Measurements from ENCODE around the gene TRAP1.

TRAP1 gene

DNA sequence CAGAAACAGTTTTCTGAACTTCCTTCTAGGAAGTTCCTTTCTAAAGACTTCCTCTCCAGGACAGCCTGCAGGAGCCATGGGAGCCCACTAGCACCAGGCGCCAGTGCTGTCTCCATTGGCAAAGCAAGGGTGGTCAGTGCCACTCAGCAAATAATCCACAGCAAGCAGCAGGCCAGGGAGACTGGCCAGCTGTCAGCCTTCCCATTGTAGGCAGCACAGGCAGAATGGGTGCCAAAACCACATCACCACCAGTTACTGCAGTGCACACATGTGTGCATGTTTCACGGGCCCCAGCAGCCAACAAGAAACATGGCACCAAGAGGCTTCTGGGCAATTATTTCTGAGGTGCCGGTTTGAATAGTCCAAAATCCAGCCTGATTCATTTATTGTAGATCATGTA is 36.1 kb downstream of the TRAP1 start:
- Histone ChIP-seq H3K27me3 (ENCODE audit: control insufficient read depth in 1 of 2, insufficient read depth in 2 of 2, low read length in 2 of 2) (no peaks in the 10 kb centered on the region), H3K4me3 (ENCODE audit: low read depth in 1 of 2, low read length in 2 of 2) (no peak overlapping the region), H3K9me3 (ENCODE audit: control insufficient read depth in 1 of 2, low read length in 2 of 2) (no peaks in the 10 kb centered on the region), H3K36me3 (ENCODE audit: control insufficient read depth in 1 of 2, insufficient read depth in 2 of 2, low read length in 2 of 2) (peaks cover 25 to 70% of the 10 kb centered on the region in 2 donors), H3K4me1 (ENCODE audit: control insufficient read depth in 1 of 2, insufficient read depth in 2 of 2, low read length in 2 of 2) (no peaks in the 10 kb centered on the region), H3K27ac (ENCODE audit: low read depth, low read length) (no peak overlapping the region), H3K9ac (ENCODE audit: low read depth in 1 of 2, low read length in 2 of 2) (no peak overlapping the region)

DNA sequence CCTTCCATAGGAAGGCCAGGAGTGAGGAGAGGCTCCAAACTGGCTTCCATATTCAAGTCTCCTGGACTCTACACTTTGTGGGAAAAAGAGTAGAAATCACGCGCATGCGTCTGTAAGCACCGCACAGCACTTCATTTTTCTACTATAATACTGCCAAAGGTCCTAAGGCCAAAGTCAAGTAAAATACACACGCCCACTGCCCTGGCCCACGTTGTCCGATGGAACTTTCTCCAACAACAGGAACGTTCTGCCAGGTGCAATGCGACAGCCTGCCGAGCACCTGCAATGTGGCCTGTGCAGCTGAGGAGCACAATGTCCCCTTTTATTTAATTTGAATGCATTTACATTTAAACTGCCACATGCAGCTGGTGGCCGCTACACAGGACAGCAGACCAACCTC is 39.3 kb downstream of the TRAP1 start:
- Histone ChIP-seq H3K27me3 (ENCODE audit: control insufficient read depth in 1 of 2, insufficient read depth in 2 of 2, low read length in 2 of 2) (no peaks in the 10 kb centered on the region), H3K4me1 (ENCODE audit: control insufficient read depth in 1 of 2, insufficient read depth in 2 of 2, low read length in 2 of 2) (no peaks in the 10 kb centered on the region), H3K4me3 (ENCODE audit: low read depth in 1 of 2, low read length in 2 of 2) (no peak overlapping the region), H3K9me3 (ENCODE audit: control insufficient read depth in 1 of 2, low read length in 2 of 2) (no peaks in the 10 kb centered on the region), H3K27ac (ENCODE audit: low read depth, low read length) (no peak overlapping the region), H3K36me3 (ENCODE audit: control insufficient read depth in 1 of 2, insufficient read depth in 2 of 2, low read length in 2 of 2) (peaks cover 33 to 88% of the 10 kb centered on the region in 2 donors), H3K9ac (ENCODE audit: low read depth in 1 of 2, low read length in 2 of 2) (no peak overlapping the region)

DNA sequence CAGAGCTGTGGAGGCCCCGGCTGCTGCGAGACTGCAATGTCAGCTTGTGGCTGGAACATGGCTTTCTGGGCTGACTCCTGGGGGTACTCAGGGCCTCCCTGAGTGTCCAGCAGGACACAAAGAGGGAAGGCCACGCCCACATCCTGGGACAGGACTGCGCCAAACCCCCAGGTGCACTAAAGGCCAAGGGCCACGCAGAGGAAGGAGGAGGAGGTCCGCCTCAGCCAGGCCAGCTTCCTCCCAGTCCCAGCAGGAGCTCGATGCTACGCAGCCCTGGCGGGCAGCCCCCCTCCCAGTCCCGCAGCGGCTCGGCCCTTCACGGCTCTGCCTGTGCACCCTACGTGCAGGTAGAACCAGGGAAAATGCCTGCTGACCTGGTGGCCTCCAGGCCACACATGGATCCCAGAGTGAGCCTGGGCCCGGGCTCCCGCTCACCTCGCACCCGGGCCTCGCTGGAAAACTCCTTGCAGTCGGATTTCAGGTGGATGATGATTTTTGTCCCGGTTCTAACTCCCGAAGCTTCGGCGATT is 41.7 kb downstream of the TRAP1 start:
- Histone ChIP-seq H3K27me3 (ENCODE audit: control insufficient read depth in 1 of 2, insufficient read depth in 2 of 2, low read length in 2 of 2) (no peaks in the 10 kb centered on the region), H3K36me3 (ENCODE audit: control insufficient read depth in 1 of 2, insufficient read depth in 2 of 2, low read length in 2 of 2) (peaks cover 36 to 82% of the 10 kb centered on the region in 2 donors), H3K9me3 (ENCODE audit: control insufficient read depth in 1 of 2, low read length in 2 of 2) (no peaks in the 10 kb centered on the region), H3K27ac (ENCODE audit: low read depth, low read length) (no peak overlapping the region), H3K9ac (ENCODE audit: low read depth in 1 of 2, low read length in 2 of 2) (no peak overlapping the region), H3K4me1 (ENCODE audit: control insufficient read depth in 1 of 2, insufficient read depth in 2 of 2, low read length in 2 of 2) (no peaks in the 10 kb centered on the region), H3K4me3 (ENCODE audit: low read depth in 1 of 2, low read length in 2 of 2) (no peak overlapping the region)

DNA sequence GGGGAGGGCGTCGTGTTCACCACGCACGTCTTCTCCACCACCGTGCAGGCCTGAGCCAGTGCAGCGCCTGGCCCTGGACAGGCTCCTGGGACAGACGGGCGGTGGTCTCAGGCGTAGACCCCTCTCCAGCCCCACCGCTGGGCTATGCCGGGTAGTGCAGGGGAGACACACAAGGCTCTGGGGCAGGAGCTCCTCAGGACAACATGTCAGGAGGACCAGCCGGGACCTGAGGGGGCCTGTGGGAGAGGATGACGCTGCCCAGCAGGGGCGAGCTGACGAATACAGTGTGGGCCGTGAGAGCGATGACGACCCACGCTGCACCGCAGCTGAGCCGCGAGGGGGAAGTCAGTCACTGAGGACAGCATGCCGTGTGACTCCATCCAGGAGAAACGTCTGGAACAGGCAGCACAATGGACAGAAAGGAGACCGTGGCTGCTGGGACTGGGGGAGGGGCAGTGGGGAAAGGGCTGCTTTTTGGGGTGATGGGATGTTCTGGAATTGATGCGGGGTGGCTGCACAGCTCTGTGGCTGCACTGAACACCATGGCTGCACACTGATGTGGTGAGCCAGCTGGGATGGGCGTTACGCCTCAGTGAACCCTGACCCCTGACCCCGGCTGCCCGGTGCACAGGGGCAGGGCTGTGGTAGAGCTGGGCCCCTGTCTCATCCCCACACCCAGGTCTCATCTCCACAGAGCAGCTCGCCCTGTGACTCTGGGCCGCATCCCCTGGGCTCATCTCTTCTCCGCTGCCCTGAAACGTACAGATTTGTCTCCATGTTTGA is 42.6 kb downstream of the TRAP1 start:
- Histone ChIP-seq H3K27me3 (ENCODE audit: control insufficient read depth in 1 of 2, insufficient read depth in 2 of 2, low read length in 2 of 2) (no peaks in the 10 kb centered on the region), H3K9me3 (ENCODE audit: control insufficient read depth in 1 of 2, low read length in 2 of 2) (no peaks in the 10 kb centered on the region), H3K36me3 (ENCODE audit: control insufficient read depth in 1 of 2, insufficient read depth in 2 of 2, low read length in 2 of 2) (peaks cover 36 to 75% of the 10 kb centered on the region in 2 donors), H3K4me1 (ENCODE audit: control insufficient read depth in 1 of 2, insufficient read depth in 2 of 2, low read length in 2 of 2) (no peaks in the 10 kb centered on the region), H3K4me3 (ENCODE audit: low read depth in 1 of 2, low read length in 2 of 2) (no peak overlapping the region), H3K9ac (ENCODE audit: low read depth in 1 of 2, low read length in 2 of 2) (no peak overlapping the region), H3K27ac (ENCODE audit: low read depth, low read length) (no peak overlapping the region)

DNA sequence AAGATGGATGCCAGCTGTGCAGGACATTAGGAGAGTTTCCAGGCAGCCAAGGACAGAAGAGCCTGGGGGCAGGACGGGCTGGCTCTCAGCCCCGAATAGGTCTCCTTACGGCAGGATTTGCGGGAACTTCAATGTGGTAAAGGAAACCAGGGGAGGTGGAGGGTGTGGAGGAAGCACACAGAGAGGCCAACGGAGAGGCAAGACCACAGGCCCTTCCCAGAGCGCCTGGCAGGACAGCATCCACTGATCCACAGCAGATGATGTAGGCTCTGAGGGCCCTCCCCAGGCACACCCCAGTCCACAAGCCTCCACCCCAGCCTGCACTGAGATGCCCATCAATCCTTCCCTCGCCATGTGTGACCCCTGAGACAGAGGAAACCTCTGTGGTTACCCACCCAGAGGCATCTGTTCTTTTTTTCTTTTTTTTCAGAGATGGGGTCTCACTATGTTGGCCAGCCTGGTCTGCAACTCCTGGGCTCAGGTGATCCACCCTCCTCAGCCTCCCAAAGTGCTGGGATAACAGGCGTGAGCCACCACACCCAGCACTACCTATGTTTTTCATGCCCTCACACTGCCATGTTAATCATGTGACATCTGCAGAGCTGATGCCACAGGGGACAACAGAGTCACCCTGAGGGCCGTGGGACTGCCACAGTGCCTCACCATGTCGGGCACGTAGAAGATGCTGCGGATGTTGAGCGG is 43.5 kb downstream of the TRAP1 start:
- no peak overlapping the region for H3K4me3 ChIP-seq (ENCODE audit: low read depth in 1 of 2, low read length in 2 of 2)
- H3K36me3 ChIP-seq (ENCODE audit: control insufficient read depth in 1 of 2, insufficient read depth in 2 of 2, low read length in 2 of 2), result peaks cover 34 to 71% of the 10 kb centered on the region in 2 donors

DNA sequence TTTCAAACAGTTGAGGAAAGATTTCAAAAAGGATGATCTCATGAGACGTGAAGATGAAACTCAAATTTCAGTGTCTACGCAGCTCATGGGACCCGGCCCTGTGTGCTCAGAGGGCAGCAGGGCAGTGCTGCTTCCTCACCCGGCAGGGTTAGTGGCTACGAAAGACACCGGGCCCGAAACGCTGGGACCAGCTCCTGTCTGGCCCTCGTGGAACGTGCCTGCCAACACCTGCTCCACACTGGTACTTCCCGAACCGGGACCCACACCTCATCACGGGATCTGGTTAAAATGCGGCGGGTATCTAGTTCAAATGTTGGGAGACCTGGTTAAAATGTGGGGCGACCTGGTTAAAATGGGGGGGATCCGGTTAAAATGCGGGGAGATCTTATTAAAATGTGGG is 44.1 kb downstream of the TRAP1 start:
- Histone ChIP-seq H3K9me3 (ENCODE audit: control insufficient read depth in 1 of 2, low read length in 2 of 2) (no peaks in the 10 kb centered on the region), H3K27ac (ENCODE audit: low read depth, low read length) (no peak overlapping the region), H3K4me1 (ENCODE audit: control insufficient read depth in 1 of 2, insufficient read depth in 2 of 2, low read length in 2 of 2) (no peaks in the 10 kb centered on the region), H3K36me3 (ENCODE audit: control insufficient read depth in 1 of 2, insufficient read depth in 2 of 2, low read length in 2 of 2) (peaks cover 41 to 71% of the 10 kb centered on the region in 2 donors), H3K4me3 (ENCODE audit: low read depth in 1 of 2, low read length in 2 of 2) (no peak overlapping the region), H3K27me3 (ENCODE audit: control insufficient read depth in 1 of 2, insufficient read depth in 2 of 2, low read length in 2 of 2) (no peaks in the 10 kb centered on the region), H3K9ac (ENCODE audit: low read depth in 1 of 2, low read length in 2 of 2) (no peak overlapping the region)

More for the DNA sequence above, 43.5 kb downstream of the TRAP1 start:
- H3K27me3 ChIP-seq (ENCODE audit: control insufficient read depth in 1 of 2, insufficient read depth in 2 of 2, low read length in 2 of 2), result no peaks in the 10 kb centered on the region
- H3K27ac ChIP-seq (ENCODE audit: low read depth, low read length), result no peak overlapping the region
- no peak overlapping the region for H3K9ac ChIP-seq (ENCODE audit: low read depth in 1 of 2, low read length in 2 of 2)
- no peaks in the 10 kb centered on the region for H3K4me1 ChIP-seq (ENCODE audit: control insufficient read depth in 1 of 2, insufficient read depth in 2 of 2, low read length in 2 of 2)
- no peaks in the 10 kb centered on the region for H3K9me3 ChIP-seq (ENCODE audit: control insufficient read depth in 1 of 2, low read length in 2 of 2)

DNA sequence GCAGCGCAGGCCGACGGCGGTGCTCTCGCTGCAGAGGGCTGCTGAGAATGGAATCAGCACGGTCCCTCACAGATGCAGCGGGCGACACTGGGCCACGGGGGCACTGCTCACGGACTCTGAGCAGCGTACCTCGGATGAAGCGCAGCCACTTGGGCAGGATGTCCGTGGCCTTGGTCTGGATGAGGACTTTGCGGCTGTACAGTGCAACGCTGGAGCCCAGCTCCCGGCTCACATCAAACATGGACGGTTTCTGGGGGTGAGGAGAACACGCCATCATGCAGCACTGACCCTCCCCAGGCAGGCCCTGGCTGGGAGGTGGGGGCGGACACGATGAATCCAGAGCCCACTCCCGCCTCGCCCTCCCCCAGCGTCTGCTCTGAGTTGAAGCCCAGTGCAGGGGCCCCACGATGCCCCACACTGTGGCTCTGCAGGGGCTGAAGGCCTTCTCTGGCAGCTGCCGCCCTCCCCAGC is 44.7 kb downstream of the TRAP1 start:
- Histone ChIP-seq H3K9ac (ENCODE audit: low read depth in 1 of 2, low read length in 2 of 2) (no peak overlapping the region), H3K27ac (ENCODE audit: low read depth, low read length) (no peak overlapping the region), H3K36me3 (ENCODE audit: control insufficient read depth in 1 of 2, insufficient read depth in 2 of 2, low read length in 2 of 2) (peaks cover 41 to 65% of the 10 kb centered on the region in 2 donors), H3K4me1 (ENCODE audit: control insufficient read depth in 1 of 2, insufficient read depth in 2 of 2, low read length in 2 of 2) (no peaks in the 10 kb centered on the region), H3K27me3 (ENCODE audit: control insufficient read depth in 1 of 2, insufficient read depth in 2 of 2, low read length in 2 of 2) (no peaks in the 10 kb centered on the region), H3K9me3 (ENCODE audit: control insufficient read depth in 1 of 2, low read length in 2 of 2) (no peaks in the 10 kb centered on the region), H3K4me3 (ENCODE audit: low read depth in 1 of 2, low read length in 2 of 2) (no peak overlapping the region)

DNA sequence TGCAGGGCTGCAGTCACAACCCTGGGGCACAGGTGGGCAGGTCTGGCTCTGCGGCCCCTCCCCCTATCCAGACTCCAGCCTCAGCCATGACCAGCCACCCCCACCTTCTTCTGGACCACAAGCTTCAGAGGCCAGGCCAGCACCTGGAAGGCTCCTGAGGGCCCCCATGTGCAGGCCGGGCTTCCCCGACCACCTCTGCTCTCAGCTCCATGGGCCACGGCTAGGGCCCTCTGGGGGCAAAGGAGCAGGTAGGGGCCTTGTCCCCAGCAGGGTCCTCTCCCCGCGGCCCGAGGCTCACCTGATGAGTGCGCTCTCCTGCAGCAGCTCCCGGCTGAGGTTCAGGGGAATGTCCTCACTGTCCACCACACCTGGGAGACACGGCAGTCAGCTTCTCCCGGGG is 45.9 kb downstream of the TRAP1 start:
- H3K4me1 ChIP-seq (ENCODE audit: control insufficient read depth in 1 of 2, insufficient read depth in 2 of 2, low read length in 2 of 2), result no peaks in the 10 kb centered on the region
- peaks cover 41 to 60% of the 10 kb centered on the region in 2 donors for H3K36me3 ChIP-seq (ENCODE audit: control insufficient read depth in 1 of 2, insufficient read depth in 2 of 2, low read length in 2 of 2)
- H3K27ac ChIP-seq (ENCODE audit: low read depth, low read length), result no peak overlapping the region
- no peaks in the 10 kb centered on the region for H3K9me3 ChIP-seq (ENCODE audit: control insufficient read depth in 1 of 2, low read length in 2 of 2)
- H3K4me3 ChIP-seq (ENCODE audit: low read depth in 1 of 2, low read length in 2 of 2), result no peak overlapping the region
- H3K9ac ChIP-seq (ENCODE audit: low read depth in 1 of 2, low read length in 2 of 2), result no peak overlapping the region
- no peaks in the 10 kb centered on the region for H3K27me3 ChIP-seq (ENCODE audit: control insufficient read depth in 1 of 2, insufficient read depth in 2 of 2, low read length in 2 of 2)

DNA sequence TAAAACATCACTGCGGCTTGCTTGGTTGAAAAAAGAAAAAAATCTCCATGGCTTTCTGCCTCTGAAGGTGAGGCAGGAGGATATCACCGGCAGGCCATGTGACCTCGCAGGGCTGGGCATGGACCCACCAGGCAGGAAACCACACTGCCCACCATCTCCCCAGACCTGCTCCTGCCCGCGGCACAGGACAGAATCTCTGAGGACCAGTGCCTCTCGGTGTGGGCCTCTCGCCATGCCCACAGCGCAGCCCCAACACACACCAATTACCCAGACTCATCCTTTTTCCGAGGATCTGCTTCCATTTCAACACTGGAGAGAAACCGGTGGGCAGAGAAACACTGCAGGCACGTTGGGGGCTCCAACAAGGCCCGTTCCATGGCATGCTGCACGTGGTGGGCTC is 46.6 kb downstream of the TRAP1 start:
- Histone ChIP-seq H3K9me3 (ENCODE audit: control insufficient read depth in 1 of 2, low read length in 2 of 2) (no peaks in the 10 kb centered on the region), H3K27ac (ENCODE audit: low read depth, low read length) (no peak overlapping the region), H3K4me3 (ENCODE audit: low read depth in 1 of 2, low read length in 2 of 2) (no peak overlapping the region), H3K36me3 (ENCODE audit: control insufficient read depth in 1 of 2, insufficient read depth in 2 of 2, low read length in 2 of 2) (peaks cover 39 to 54% of the 10 kb centered on the region in 2 donors), H3K27me3 (ENCODE audit: control insufficient read depth in 1 of 2, insufficient read depth in 2 of 2, low read length in 2 of 2) (no peaks in the 10 kb centered on the region), H3K9ac (ENCODE audit: low read depth in 1 of 2, low read length in 2 of 2) (no peak overlapping the region), H3K4me1 (ENCODE audit: control insufficient read depth in 1 of 2, insufficient read depth in 2 of 2, low read length in 2 of 2) (no peaks in the 10 kb centered on the region)

DNA sequence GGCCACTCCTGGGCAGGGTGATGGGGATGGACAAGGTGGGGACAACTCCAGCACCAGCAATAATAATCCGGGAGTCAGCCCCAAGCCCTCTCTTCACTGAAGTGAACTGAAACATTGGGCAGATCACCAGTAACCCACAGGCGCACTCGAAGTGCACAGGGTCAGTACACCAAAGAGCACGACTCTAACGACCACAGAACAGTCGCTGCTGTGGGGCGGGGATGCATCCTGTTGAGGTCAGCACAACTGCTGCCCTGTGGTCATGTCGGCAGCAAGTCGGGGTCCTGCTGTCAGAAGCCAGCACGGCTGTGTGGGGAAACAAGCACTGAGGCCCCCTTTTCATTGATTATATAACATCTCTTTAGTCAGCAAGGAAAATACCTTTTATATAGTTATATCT is 48.2 kb downstream of the TRAP1 start:
- Histone ChIP-seq H3K4me3 (ENCODE audit: low read depth in 1 of 2, low read length in 2 of 2) (no peak overlapping the region), H3K4me1 (ENCODE audit: control insufficient read depth in 1 of 2, insufficient read depth in 2 of 2, low read length in 2 of 2) (no peaks in the 10 kb centered on the region), H3K9me3 (ENCODE audit: control insufficient read depth in 1 of 2, low read length in 2 of 2) (no peaks in the 10 kb centered on the region), H3K27me3 (ENCODE audit: control insufficient read depth in 1 of 2, insufficient read depth in 2 of 2, low read length in 2 of 2) (no peaks in the 10 kb centered on the region), H3K9ac (ENCODE audit: low read depth in 1 of 2, low read length in 2 of 2) (no peak overlapping the region), H3K27ac (ENCODE audit: low read depth, low read length) (no peak overlapping the region), H3K36me3 (ENCODE audit: control insufficient read depth in 1 of 2, insufficient read depth in 2 of 2, low read length in 2 of 2) (peaks cover 34 to 53% of the 10 kb centered on the region in 2 donors)

Measured in duodenal mucosa (tissue), 2 donors.